MM.1S (cell line): ENCODE measurements around the gene ASPSCR1.

Source experiments
- CTCF ChIP-seq: fragments of 300-600 bp; sonication (generic); IDR thresholded peaks from 2 replicates; pipeline ENCODE4 v1.5.1; 2016; ENCODE audit warnings: antibody characterized with exemption, low read length, mixed read lengths
- EZH2 ChIP-seq: fragments of 300-600 bp; sonication (generic); optimal IDR thresholded peaks from 2 replicates; pipeline ENCODE3; 2017; ENCODE audit warnings: low read depth, mild to moderate bottlenecking, antibody characterized with exemption, low read length, mixed read lengths

DNA sequence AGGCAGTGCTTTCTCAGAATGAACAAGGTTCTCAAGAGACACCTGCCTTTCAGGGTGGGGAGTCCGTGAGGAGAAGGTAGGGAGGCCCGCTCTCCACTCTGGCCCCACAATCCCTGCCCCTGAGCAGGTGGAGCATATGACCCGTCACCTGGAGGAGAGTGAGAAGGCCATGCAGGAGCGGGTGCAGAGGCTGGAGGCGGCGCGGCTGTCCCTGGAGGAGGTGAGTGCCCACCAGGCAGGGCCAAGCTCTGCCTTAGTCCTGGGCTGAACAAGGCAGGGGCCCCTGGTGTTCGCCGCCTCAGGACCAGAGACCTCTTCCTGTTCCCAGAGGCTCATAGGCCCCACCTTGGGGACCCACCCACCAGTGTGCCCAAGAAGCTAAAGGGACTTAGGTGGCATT, 51.5 kb downstream of the ASPSCR1 start:
- TF ChIP-seq CTCF (no peak), EZH2 (no peak)
